H1 (cell line): ENCODE data around the gene CSKMT. TPM values are rescaled to one million over a fixed set of nuclear protein-coding genes. Genes with fewer than 3 reads are reported as not detected.

ENCODE experiments used
- SIN3A ChIP-seq, 2 experiments: IDR thresholded peaks in 1 of 2; conservative IDR thresholded peaks in 1 of 2; 2 replicates each; pipeline ENCODE4 v1.6.1; 2011 to 2012; ENCODE audit warnings: low read length in 2 of 2, improper control_type of control experiment in 1 of 2, low read depth in 1 of 2, mild to moderate bottlenecking in 1 of 2
- polyA plus RNA-seq, 7 experiments: library from polyadenylated mRNA; depleted of rRNA in 3 of 7; stranded (reverse) in 5 of 7; unstranded in 2 of 7; fragments of >200 nt in 5 of 7; fragments of 200-250 nt in 2 of 7; gene quantifications; 1 replicate in 5 of 7; 2 replicates in 1 of 7; 4 replicates in 1 of 7; pipeline versions ENCODE4 v1.2.1 to v1.2.3, GENCODE V29; 2011 to 2013; ENCODE audit warnings: missing spikeins in 2 of 7, mixed read lengths in 2 of 7
- total RNA-seq: library from RNA; stranded (reverse); fragmentation: NEBNext Ultra II Directional; extraction: Animal tissue kit (Norgen Biotek cat#: 25700); gene quantifications from 2 replicates; pipeline ENCODE4 v1.2.1, GENCODE V29; 2021
- TF ChIP-seq, protein P1 (sequence below): IDR thresholded peaks from 2 replicates; pipeline ENCODE4 v1.6.1; 2012; ENCODE audit warnings: inconsistent platforms

Gene CSKMT
- total and polyA plus RNA-seq, 2 of the 8 experiments (the other 6 are each of a cell fraction or from before 2014, with no cell fraction given) = 12.0 to 66.1 TPM

GRCh38 chr11:62671608-62672389 lies 6.7 kb downstream of the CSKMT start, which contains the start of the genes LBHD1 and UQCC3 (continued):
- TF ChIP-seq, protein P1, sequence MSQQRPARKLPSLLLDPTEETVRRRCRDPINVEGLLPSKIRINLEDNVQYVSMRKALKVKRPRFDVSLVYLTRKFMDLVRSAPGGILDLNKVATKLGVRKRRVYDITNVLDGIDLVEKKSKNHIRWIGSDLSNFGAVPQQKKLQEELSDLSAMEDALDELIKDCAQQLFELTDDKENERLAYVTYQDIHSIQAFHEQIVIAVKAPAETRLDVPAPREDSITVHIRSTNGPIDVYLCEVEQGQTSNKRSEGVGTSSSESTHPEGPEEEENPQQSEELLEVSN = peak; percentile 17; the same call in 1 of the 2 replicates
- TF ChIP-seq SIN3A (conservative IDR thresholded peaks at IDR 0.05 in 1 of 2, IDR thresholded peaks at IDR 0.05 in 1 of 2; ENCODE audit: low read depth in 1 of 2, low read length in 2 of 2) = peak; percentile 63 to 87; a peak in 3 of 4 replicates
